ENCODE data around the gene GRID2IP.
"Not testable (repeated sequence)": the region's sequence is repeated elsewhere in the genome, so short reads cannot be mapped to it uniquely, and the experiment has no call there.

Gene GRID2IP

GRCh38 chr7:6482307-6482706 lies 69.0 kb downstream of the GRID2IP start:
- no peak for DNase-seq

DNA sequence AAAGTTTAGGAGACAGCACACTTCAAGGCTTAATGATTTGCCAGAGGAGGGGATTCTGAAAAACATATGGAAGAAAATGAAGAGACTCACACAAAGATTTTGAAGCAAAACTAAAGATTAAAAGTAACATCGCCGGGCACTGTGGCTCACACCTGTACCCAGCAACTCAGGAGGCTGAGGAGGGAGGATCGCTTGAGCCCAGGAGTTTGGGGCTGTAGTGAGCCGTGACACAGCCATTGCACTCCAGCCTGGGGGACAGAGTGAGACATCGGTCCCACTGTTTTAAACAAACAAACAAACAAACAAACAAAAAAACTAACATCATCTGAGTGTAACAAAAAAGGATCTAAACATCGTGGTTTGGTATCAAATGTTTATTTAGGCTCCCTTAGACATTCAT lies 69.8 kb downstream of the GRID2IP start:
- DNase-seq = no peak

GRCh38 chr7:6480323-6480660 lies 71.0 kb downstream of the GRID2IP start:
- DNase-seq = no peak

GRCh38 chr7:6479067-6479466 lies 72.2 kb downstream of the GRID2IP start:
- DNase-seq = no peak

DNA sequence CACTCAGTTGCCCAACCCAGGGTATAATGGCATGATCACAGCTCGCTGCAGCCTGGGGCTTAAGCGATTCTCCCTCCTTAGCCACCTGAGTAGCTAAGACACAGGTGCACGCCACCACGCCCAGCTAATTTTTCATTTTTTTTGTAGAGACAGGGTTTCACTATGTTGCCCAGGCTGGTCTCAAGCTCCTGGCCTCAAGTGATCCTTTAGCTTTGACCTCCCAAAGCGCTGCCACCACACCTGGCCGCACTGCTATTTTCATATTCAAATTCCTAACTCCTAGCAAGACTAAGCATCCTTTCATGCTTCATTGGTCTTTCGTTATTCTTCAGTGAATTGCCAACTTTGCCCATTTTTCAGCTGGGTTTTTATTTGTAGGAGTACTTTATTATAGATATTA lies 73.1 kb downstream of the GRID2IP start:
- no peak for DNase-seq

DNA sequence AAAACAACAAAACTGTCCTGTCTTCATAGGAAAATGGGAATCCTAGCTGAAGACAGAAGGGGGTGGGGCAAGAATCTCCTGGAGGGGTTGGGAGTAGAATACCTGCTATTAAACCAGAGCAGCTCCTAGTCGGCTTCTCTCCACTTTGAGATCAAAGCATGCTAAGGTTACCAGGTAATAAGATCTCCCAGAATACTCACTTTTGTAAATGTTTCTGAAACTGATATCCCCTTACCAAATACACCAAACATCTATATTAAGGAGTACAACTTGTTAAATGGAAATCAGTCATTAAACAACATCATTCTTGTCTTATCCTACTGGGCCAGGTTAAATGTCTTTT lies 74.0 kb downstream of the GRID2IP start:
- DNase-seq = no peak

- no peak for DNase-seq
Measured at GRCh38 chr7:6476596-6477317, 74.5 kb downstream of the GRID2IP start.

DNA sequence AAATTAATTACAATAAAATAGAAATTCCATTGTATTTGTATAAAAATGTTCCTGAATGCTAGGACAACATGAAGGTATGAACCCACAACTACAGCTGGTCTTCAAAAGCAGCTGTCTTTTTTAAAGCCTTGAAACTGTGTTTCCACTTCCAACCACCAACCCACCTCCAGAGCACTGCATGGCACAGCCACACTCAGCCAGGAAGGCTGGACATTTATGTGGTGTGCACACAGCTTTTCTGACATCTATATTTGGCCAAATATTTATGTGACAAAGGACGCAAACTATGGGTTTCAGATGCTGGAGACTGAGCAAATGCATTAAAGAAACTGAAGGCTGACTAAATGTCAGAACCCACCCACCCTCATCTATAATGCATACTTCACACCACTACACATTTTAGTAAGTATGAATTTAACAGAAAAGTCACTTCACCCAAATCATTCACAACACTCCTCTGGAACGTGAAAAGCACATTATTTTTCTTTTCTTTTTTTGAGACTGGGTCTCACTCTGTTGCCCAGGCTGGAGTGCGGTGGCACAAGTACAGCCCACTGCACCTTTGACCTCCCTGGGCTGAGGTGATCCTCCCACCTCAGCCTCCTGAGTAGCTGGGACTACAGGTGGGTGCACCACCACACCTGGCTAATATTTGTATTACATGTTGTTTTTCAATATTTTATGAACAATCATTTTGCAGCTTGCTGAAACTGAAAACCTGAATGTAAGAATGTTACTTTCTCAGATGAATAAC lies 75.7 kb downstream of the GRID2IP start:
- DNase-seq = no peak

DNA sequence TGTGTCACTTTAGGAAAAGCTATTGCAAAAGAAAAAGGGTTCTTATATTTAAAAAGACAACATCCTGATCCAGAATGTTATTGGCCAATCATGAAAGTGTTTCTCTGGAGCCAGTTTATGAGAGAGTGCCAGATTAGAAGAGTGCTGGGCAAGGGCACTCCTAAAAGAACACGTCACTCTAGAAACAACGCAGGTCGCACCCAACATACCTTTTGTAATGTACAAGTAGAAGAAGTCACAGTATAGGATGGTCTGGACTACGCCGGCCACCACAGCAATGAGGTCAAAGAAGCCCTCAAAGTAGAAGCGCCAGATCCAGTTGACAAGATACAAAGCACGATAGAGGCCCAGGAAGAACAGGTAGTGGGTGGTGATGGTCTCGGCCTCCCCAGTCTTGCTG lies 85.4 kb downstream of the GRID2IP start:
- DNase-seq = no peak

DNA sequence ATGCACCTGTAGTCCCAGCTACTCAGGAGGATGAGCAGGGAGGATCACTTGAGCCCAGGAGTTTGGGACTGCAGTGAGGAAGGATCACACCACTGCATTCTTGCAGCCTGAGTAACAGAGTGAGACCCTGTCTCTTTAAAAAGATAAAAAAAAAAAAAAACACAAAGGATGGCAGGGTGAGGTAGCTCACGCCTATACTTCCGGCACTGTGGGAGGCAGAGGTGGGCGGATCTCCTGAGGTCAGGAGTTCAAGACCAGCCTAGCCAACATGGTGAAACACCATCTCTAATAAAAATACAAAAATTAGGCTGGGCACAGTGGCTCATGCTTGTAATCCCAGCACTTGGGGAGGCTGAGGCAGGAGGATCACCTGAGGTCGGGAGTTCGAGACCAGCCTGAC lies 87.7 kb downstream of the GRID2IP start:
- not testable (repeated sequence) for DNase-seq

- no peak for DNase-seq
Measured at GRCh38 chr7:6461946-6462550, 89.2 kb downstream of the GRID2IP start.

GRCh38 chr7:6460990-6461584 lies 90.2 kb downstream of the GRID2IP start:
- no peak for DNase-seq

GRCh38 chr7:6460303-6460702 lies 91.0 kb downstream of the GRID2IP start:
- DNase-seq = no peak

DNA sequence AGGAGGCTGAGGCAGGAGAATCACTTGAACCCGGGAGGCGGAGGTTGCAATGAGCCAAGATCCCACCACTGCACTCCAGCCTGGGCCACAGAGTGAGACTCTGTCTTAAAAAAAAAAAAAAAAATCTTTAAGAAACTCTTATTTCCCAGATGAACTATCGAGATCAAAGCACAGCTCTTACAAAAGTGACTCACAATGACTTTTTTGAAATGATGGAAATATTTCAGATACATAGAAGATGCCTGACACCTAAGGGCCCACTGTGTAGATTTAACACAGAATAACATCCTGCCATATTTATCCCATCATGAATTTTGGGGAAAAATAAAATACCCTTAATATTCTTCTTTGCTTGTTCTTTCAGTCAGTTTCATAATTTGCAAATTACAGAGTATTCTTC lies 92.6 kb downstream of the GRID2IP start:
- DNase-seq = not testable (repeated sequence)

DNA sequence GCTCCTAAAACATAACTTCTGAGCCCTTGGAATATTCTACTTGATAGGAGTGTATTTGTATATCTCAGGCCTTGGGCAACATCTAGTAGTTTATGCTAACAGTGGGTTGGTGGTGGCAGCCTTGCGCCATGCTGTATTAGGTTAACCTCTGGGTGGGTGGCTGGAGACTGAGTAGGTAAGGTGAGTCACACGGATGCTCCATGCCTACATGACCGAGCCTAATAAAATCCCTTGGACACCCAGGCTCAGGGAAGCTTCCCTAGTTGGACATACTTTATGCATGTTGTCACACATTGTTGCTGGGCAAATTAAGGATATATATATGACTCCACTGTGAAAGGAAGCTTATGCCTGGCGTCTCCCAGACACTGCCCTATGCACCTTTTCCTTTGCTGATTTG lies 97.5 kb downstream of the GRID2IP start:
- no peak for DNase-seq

- DNase-seq = no peak
Measured at GRCh38 chr7:6451224-6451705, 100.0 kb downstream of the GRID2IP start.

- not testable (repeated sequence) for DNase-seq
Measured at GRCh38 chr7:6450591-6450990, 100.7 kb downstream of the GRID2IP start.

GRCh38 chr7:6449884-6450283 lies 101.4 kb downstream of the GRID2IP start:
- not testable (repeated sequence) for DNase-seq

DNA sequence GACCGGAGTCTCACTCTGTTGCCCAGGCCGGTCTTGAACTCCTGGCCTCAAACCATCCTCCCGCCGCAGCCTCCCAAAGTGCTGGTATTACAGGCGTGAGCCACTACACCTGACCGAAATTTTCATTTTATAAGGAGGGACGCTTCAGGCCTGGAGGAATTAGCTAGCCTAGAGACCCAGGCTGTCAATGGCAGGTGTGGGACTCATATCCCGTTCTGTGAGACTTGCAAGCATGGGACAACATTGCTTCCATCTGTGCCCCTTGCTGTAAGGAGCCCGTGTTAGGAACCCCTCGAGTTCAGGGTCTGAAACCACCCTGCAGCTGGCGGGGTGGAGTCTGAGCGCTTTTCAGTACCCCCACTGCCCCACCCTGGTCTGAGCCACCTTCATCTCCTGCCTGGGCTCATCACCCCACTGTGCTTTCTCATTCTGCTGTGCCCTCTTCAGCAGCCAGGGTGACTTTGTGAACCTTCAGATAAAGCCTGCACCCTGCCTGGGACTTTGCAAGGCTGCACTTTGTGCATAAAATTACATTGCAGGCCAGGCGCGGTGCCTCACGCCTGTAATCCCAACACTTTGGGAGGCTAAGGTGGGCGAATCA lies 102.2 kb downstream of the GRID2IP start:
- DNase-seq = no peak

GRCh38 chr7:6447581-6448199 lies 103.6 kb downstream of the GRID2IP start, which contains the start of gene DAGLB:
Gene DAGLB, minus strand, starts transcription at chr7:6447954. Its CDS starts 112 bp downstream, at chr7:6447842.
- DNase-seq = peak; percentile 97
